NB4 (cell line): ENCODE data around the gene NFIX.

Experiments used
- POLR2A ChIP-seq: IDR thresholded peaks from 2 replicates; pipeline ENCODE4 v1.6.1; 2011; ENCODE audit warnings: mild to moderate bottlenecking; ENCODE audit not compliant: insufficient read length; ENCODE audit errors: extremely low read depth
- TF ChIP-seq, protein P1 (sequence below): IDR thresholded peaks from one replicate; pipeline ENCODE4 v1.5.1; 2012; ENCODE audit warnings: low read depth, low read length
- TF ChIP-seq, protein P2 (sequence below): IDR thresholded peaks from 2 replicates; pipeline ENCODE4 v1.6.1; 2011; ENCODE audit warnings: low read depth, low read length

DNA sequence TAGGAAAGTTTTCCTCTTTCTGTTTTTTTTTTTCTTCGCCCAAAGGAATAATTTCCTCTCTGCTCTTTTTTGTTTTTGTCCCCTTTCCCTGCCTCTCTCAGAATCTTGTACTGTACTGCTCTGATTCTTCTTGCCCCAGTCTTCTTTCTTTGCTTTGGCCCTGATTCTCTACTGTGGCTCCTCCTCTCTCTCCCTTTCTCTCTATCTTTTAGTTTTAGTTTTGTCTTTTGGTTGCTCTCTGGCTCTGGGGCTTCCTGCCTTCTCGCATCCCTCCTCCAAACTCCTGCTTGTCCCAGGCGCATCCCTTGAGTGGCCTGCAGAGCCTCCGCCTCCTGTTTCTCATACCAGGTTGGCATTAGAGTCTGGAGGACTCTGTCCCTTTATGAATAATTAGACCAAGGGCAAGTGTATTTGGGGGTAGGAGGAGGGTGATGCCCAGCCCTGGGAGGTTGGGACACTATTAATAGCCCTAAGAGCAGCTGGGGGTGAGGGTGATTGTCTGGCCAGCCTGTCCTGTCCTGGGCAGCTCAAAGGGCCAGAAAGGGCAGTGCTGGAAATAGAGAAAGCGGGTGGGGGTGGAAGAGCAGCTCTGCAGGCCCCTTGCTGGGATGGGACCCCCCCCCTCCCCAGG lies 68.3 kb downstream of the NFIX start:
- TF ChIP-seq, protein P1, sequence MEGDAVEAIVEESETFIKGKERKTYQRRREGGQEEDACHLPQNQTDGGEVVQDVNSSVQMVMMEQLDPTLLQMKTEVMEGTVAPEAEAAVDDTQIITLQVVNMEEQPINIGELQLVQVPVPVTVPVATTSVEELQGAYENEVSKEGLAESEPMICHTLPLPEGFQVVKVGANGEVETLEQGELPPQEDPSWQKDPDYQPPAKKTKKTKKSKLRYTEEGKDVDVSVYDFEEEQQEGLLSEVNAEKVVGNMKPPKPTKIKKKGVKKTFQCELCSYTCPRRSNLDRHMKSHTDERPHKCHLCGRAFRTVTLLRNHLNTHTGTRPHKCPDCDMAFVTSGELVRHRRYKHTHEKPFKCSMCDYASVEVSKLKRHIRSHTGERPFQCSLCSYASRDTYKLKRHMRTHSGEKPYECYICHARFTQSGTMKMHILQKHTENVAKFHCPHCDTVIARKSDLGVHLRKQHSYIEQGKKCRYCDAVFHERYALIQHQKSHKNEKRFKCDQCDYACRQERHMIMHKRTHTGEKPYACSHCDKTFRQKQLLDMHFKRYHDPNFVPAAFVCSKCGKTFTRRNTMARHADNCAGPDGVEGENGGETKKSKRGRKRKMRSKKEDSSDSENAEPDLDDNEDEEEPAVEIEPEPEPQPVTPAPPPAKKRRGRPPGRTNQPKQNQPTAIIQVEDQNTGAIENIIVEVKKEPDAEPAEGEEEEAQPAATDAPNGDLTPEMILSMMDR: no peak
- no peak for TF ChIP-seq POLR2A
- TF ChIP-seq, protein P2, sequence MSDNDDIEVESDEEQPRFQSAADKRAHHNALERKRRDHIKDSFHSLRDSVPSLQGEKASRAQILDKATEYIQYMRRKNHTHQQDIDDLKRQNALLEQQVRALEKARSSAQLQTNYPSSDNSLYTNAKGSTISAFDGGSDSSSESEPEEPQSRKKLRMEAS: no peak
